Epidermal melanocyte (primary cell): ENCODE measurements around the gene C17orf113.
"Not testable (repeated sequence)": the region's sequence is repeated elsewhere in the genome, so short reads cannot be mapped to it uniquely, and the experiment has no call there.

Experiments
- DNase-seq: peaks from one replicate; pipeline ENCODE4 v3.0.0; 2011; ENCODE audit warnings: low spot score; ENCODE audit not compliant: insufficient read length

The C17orf113 gene

DNA sequence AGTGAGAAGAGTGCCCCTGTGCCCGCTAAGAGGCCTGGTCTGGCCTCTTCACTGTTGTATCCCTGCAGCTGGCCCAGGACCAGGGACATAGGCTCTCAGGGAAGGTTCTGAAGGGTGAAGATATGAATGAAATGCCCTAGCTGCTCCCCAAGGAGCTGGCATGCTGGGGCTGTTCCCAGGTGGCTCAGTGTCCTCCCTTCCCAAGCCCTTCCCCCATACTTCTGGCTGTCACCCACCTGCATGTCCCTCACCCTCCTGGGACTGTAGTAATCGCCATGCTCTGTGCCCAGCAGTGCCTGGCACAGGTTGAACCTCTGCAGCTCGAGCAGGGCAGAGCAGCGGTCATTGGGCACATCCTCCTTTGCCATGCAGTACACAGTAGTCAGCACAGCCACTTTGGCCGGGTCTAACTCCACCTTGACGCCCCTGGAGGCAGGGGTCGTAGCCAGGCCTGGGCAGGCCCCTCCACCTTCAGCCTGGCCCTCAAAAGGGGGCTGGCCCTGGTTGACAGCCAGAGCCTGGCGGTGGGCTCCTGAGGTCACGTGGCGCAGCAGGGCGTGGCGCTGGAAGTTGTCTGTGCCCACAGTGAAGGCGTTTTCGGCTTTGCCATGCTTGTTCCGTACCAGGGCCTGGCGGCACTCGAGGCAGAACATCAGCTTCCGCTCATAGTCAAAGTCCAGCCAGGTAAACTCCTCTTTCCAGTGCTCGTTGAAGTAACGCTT is 7.6 kb downstream of the C17orf113 start:
- DNase-seq: no peak

DNA sequence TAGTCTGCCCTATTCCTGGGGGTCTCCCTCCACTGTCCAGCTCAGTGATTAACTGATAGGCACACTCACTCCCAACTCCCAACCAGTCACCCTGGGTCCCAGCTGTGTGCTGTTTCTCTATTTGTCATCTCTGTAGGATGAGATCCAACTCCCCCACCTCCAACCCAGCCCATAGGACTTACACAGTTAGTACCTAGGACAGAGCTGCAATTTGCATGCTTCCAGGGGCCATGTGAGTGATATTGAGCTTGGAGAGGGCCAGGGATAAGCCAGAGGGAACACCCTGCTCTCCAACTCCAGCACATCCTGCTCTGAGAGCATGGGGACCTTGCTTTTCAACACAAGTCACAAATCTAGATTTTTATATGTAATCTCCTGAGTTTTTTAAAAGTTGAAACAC is 8.8 kb downstream of the C17orf113 start:
- DNase-seq: no peak

DNA sequence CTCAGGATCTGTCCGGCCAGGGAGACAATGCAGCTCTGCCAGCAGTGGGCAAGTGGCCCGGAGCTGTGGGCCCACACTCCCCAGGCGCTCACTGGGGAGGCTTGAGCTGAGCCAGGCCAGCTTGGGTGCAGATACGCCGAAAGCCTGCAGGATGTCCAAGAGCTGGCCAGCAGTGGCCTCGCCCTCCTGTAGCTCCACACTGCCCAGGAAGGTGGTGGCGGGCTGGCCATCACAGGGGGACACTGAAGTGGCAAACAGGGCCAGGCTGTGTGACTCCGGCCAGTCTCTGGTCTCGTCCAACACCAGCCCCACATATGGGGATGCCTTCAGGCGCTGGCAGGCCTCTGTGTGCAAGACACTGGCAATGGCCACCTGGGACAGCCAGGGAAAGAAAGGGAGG is 9.6 kb downstream of the C17orf113 start:
- DNase-seq: no peak

DNA sequence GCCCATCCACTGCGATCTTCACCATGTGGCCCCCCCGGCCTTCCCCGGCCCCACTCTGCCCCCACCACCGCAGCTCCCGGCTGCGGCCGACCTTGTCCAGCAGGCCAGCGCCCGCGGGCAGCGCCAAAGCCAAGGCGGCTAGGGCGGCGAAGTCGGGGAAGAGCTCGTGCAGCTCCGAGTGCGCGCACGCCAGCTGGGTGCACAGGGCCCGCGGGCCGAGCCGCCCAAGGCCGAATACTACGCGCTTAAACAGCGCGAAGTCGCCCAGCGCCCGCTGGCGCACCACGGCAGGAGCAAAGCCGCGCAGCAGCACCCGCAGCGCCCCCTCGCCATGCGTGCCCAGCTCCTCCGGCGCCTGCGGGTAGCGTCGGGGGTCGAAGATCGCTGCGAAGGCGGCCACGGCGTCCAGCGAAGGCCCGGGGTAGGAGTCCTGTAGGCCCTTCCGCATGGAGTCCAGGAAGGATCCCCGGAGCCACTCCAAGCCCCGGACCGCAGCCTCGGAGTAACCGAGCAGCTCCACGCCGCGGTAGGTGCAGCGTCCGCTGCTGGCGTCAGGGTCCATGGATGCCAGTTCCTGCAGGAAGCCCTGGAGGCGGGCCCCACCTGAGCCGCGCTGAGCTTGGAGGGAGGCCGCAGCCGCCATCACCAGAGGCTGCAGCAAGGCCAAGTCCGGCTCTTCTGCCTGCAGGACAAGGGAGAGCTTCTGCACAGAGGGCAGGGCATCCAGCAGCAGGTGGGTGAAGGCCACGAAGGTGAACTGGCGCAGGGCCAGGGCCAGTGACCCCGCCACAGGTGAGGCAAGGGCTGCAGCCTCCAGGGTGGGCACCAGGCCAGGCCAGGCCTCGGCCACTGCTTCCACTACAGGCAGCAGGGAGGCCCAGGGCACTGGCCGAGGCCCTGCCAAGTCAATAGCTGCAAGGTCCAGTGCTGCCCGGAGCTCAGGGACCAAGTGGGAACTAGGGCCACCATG is 10.3 kb downstream of the C17orf113 start:
- DNase-seq: no peak

DNA sequence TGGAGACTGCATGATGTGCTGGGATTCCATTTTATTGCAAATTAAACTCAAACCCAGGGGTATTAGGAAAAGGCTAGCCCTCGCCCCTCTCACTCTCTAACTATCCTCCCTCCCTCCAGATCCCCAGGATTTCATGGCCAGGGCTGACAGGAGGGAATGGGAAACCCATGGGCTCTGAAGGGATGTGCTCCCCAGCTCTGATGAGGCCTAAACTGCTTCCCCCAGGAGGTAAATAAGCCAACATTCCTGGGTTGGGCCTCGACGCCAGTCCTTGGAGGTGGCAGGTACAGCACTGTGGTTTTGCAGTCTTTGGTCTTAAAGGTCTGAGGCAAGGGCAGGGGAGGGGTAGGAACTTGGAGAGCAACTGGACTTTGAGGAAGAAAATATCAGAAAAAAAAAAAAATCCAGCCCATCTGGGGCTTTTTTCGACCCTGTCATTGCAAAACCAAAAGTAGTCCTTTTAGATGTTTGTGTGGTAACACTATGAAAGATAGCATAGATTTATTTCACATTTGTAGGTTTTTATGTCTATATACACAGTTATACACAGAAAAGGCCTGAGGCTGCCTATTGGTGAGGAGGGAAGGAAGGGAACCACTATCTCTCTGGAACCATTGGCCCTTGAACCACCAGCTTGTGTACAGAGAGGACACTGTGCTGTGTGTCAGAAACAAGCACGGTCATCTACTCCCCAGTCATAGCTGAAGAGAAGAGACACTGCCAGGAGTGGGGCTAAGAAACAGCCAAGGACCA is 12.0 kb downstream of the C17orf113 start:
- DNase-seq: no peak

DNA sequence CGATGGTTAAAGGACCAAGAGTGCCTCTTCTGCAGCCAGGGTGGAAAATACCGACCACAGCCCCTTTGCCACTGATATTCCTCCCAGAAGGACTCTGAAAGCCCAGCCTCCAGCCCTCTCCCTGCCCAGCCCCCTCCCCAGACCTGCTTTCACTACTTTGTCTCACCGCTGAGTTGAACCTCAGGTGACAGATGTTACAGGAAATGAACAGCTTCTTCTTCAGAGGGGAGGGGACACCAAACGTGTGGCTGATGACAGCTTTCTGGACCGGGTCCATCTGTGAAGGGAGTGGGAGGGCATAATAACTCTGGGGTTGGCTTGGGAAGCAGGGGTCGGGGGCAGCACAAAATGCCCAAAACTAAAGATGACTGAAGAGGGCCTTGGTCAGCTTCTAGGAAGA is 16.3 kb downstream of the C17orf113 start:
- no peak for DNase-seq

DNA sequence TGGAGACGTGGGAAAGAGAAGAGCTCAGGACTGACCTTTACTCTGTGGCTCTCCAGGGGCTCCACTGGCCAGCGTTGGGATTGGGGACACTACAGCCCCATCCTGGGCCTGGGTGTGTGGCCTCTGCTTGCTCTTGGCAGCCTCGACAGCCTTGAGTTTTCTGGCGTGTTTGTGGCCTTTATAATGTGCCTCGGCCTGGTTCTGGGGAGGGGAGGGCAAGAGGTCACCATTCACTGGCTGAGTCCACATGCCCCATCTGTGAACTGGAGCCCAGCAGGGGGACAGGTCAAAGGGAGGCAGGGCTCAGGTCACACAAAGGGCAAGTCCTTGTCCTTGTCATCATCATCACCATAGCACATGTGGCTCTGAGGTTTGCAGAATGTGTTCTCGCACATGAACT is 18.8 kb downstream of the C17orf113 start:
- no peak for DNase-seq

DNA sequence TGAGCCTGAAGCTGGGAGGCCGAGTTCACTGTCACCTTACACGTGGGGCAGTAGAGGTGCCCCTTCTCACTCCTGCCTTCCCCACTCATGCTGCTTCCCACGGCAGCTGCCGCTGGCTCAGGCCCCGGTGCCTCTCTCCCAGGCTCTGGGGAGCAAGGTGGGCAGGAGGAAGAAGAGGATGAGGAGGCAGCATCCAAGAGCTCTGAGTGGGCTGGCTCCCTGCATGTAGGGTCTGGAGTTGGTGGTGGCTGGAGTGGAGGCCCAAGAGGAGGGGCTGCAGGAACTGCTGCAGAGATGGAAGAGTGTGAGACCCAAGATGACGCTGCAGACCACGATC is 21.6 kb downstream of the C17orf113 start:
- no peak for DNase-seq

DNA sequence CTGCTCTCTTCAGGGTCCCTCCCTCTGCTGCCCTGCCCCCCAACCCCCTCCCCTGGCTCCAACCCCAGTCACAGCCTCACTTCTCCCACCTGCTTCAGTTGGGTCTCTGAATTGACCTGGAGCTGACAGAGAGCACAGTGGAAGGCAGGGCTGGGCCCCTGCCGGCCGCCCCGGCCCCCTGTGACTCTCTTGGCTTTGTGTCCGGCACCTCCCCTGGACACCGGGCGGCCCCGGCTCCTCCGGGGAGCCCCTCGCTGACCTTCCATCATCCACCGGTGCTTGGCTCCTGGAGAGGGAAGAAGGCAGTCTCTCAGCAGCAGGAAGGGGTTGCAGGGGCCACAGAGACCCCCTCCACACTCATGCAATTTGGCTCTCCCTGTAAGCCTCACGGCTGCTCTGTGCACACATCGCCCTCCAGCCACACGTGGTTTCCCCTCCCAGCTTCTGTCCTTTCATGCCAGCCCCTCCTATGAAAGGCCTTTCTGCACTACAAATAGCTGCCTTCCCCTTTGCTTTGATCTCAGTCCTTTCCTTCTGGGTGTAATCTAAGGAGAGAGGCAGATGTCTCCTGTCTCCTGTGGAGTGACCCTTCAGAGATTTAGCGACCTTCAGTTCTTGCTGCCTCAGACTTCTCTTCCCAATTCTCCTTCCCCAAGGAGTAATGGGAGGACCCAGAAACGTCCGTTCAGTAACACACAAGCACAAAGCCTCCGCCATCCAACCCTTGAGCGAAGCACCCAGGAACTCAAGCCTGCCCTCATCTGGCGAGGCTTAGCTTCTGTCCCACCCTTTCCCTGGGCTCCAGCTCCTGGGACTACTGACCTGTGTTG is 22.2 kb downstream of the C17orf113 start:
- DNase-seq: no peak

DNA sequence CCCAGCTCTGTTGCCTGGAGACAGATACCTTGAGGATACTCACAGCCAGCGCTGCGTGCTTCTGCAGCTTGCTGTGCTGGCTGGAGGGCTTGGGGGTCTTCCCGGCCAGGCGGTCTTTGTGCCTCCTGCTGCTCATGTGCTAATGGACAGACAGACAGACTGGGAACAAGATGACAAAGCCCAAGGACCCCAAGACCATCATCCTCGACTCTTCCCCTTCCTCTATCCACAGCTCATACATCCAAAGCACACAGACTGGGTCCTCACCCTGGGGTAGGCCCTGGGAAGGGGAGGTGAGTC is 22.9 kb downstream of the C17orf113 start:
- DNase-seq: no peak

DNA sequence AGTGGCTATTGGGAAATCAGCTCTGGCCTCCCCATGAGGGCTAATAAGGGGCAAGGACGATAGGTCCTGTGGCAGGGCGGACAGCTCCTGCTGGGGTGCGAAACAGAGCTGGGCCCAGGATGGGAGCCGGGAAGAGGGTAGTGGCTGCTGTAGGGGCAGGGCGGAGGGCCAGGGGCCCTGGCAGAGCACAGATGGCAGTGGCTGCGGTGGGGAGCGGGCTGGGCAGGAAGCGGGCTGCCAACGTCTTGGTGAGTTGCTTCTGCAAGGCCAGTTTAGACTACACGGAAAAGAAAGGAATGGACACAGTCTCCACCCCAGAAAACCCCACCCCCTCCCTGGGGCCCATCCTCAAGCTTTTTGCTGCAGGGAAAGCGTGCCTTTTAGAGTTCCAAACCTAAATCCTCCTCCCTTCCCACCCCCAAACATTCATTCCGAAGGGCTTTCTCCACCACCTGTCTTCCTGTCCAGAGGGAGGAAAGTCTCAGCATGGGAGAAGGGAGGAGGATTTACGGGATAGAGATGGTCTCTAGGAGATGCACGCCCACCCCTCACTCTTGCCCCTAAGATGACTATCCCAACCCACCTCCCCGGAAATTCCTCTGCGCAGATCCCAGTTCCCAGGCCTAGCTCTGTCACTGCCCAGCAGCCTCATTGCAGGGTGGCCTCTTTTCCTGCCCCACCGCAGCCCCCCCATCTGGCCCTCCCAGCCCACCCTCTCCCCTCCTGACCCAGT is 23.4 kb downstream of the C17orf113 start:
- no peak for DNase-seq

DNA sequence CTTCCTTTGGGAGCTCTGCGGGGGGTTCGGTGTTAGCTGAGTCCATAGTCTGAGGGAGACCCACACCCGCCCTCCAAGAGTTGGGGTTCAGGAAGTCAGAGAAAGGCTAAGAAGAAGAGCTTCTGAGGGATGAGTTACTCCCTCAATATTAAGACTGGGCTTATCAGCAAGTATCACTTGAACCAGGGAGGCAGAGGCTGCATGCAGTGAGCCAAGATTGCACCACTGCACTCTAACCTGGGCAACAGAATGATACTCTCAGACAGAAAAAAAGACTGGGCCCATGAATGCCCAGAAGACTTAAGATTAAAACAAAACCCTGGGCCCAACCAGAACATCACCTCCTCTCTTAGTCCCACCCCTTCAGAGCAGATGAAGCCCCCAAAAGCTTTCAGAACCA is 24.5 kb downstream of the C17orf113 start:
- no peak for DNase-seq

DNA sequence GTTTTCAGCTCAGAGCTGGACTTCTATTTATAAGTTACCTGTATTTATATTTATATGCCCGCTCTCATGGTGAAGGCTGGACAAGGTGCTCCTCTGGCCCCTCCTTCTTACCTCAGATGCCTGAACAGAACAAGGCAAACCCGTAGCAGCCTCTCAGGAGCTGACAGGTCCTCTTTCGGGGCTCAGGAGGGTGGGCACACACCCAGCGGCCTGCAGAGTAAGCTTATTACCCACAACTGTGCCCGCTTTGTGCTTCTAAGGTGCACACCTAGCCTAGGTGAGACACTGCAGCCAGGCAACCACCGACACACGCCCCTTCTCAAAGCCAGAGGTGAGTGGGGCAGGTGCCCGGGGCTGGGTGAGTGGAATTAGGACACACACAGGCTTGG is 25.2 kb downstream of the C17orf113 start:
- no peak for DNase-seq

DNA sequence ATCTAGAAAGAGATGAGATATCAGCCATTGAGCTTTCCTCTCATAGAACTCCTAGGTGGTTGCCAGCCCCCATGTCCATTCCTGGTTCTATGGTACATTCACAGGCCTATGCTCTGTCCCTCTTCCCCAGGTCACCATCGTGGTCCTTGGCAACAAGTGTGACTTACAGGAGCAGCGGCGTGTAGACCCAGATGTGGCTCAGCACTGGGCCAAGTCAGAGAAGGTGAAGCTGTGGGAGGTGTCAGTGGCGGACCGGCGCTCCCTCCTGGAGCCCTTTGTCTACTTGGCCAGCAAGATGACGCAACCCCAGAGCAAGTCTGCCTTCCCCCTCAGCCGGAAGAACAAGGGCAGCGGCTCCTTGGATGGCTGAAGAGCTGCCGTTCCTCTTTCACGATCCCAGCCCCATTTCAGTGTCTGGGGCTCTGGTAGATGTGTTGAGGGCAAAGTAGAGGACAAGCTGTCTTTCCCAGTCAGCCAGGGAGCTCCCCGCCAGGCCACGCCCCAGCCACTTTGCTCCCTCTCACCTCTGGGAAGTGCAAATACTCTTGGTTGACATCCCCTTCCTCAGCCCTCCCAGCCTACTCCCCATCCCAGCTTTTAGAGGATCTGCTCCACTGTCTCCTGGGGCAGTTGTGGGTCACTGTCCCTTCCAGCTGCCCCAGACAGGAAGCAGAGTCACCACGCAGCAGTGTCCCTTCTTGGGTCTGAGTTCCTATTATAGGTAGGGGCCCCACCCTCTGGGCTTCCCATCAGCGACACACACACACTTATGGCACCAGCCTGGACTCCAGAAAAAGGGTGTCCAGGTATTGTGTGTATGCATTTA is 26.7 kb downstream of the C17orf113 start:
- no peak for DNase-seq

DNA sequence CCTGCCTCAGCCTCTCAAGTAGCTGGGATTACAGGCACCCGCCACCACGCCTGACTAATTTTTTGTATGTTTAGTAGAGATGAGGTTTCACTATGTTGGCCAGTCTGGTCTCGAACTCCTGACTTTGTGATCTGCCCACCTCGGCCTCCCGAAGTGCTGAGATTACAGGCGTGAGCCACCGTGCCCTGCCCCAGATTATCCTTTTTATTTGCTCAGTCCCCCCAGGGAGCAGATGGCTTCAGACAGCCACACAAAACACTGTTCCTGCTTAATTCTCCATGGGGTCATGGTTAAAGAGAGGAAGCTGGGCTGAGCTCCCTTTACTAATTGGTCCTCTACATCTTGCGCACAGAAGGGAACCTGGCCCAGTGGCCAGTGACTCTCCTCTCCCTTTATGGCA is 29.6 kb downstream of the C17orf113 start:
- DNase-seq: not testable (repeated sequence)

DNA sequence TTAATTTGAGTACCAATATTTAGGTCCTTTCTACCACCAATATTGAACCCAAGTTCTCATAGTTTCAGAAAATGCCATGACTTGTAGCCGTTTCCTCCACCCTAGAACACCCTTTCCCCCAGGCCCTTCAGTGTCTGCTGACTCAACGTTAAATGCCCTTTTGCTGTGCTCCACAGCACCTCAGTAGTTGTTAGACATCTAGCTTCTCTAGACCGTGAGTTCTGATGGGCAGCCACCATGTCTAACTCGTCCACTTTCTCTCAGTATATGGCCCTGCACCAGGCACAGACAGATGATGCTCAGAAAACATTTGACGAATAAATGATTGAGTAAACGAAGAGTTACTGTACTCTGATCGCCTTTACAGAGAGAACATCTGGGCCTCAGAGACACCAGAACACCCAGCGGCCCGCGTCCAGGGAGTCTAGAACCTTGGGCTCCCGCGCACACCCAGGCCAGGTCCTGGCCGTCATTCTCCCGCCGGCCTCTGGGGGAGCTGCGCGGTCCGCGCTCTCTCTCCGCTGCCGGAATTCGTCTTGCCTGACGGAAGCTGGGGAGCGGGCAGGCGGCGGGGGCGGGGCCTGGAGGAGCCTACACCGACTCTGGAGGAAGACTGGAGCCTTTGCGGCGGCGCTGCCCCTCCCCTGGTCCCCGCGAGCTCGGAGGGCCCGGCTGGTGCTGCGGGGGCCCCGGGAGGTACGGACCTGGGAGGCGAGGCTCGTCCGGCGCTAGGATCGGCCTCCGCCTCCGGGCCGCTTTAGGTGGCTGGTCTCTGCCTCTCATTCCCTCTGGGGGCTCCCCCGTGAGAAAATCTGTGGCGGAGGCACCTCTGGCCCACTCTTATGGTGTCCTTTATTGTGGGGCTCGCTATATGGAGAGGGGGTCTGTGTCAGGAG is 30.6 kb downstream of the C17orf113 start, which contains the start of gene NKIRAS2:
NKIRAS2 (plus strand) TSS at position 582 of the 896 bp plus-strand sequence. CDS start 1,488 bp downstream, outside the sequence.
- DNase-seq: peak; percentile 92

DNA sequence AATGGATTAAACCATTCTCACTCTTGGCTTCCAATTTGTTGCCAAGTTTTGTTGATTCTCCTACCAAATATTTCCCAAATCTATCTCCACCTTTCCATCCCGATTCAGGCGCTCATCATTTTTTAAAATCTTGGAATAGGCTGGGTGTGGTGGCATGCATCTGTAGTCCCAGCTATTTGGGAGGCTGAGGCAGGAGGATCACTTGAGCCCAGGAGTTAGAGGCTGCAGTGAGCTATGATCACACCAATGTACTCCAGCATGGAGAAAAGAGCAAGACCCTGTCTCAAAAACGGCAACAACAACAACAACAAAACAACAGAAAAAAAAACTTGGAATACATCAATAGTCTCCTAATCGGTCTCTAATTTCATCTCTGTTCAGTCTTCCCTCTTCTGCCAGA is 31.4 kb downstream of the C17orf113 start:
- no peak for DNase-seq

DNA sequence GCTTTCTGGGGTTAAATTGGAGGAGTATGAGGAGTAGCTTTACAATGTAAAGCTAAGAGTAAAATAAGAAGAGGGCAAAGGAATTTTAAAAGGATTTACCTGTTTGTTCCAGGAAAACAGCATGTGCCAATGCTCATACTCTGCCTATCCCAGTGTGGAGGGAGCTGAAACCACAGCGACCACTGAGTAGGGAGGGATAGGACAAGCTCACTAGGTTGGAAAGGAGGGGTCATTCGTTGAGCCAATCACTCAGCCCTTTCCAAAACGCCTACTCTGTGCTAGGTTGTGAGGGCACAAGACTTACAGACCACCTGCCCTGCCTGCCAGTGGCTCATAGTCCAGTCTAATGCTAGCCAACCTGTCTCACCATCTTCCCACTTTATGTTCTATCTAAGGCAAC is 32.1 kb downstream of the C17orf113 start:
- DNase-seq: no peak

DNA sequence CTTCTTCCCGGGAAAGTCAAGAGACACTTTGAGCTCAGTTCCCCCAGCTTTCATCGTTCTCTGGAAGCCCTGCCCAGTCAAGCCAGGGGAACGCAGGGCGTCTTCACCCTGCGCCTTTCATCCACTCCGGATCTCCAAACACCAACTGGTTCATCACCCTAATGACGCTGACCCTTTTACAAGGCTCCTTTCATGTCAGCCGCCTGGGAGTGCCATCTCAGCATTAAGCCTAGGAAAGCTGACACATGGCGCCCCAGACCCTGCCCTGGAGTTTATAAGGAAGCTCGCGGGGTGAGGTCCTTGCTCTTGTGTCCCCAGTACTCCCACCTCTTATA is 32.6 kb downstream of the C17orf113 start:
- DNase-seq: no peak
